ENCODE measurements around the gene HDC. TPM values are rescaled to one million over a fixed set of nuclear protein-coding genes. Genes with fewer than 3 reads are reported as not detected.

Gene HDC
- total and polyA plus RNA-seq, 2 of the 13 experiments (the other 11 are each of a cell fraction or from before 2014, with no cell fraction given) = not detected

GRCh38 chr15:50231761-50232160, 33.8 kb downstream of the HDC start:
- POLR2A ChIA-PET = no interaction called here
- ATAC-seq = no peak
- in situ Hi-C loops (cut with HindIII; ENCODE audit: extremely low pct_ligation_motif_present, low pct_unique_long_range_greater_than_20kb) = no loop called here

More at GRCh38 chr15:50231761-50232160, 33.8 kb downstream of the HDC start:
- FAIRE-seq (no peak), DNase-seq (ENCODE audit: low spot score) (no peak)
- CTCF ChIA-PET (ENCODE audit: low intra/inter-chr PET ratio, low total read pairs) = no interaction called here
- peaks cover 3 to 24% of the 10 kb centered on the region in 2 experiments; a peak in 4 of 5 replicates for H3K36me3 ChIP-seq (replicated peaks in 1 of 2; ENCODE audit: control insufficient read depth in 1 of 2, insufficient read depth in 2 of 2, low read length in 2 of 2)
- no peak overlapping the region for H3K4me3 ChIP-seq (replicated peaks in 1 of 3; ENCODE audit: insufficient read depth in 1 of 3, low read depth in 2 of 3, low read length in 3 of 3)
- no peaks in the 10 kb centered on the region for H4K20me1 ChIP-seq (ENCODE audit: insufficient read depth, low read length)
- no peaks in the 10 kb centered on the region for H3K27me3 ChIP-seq (ENCODE audit: control insufficient read depth in 1 of 2, insufficient read depth in 2 of 2, low read length in 2 of 2)
- no peaks in the 10 kb centered on the region for H3K9me3 ChIP-seq (ENCODE audit: low read length)
- intact Hi-C loops (cut with micrococcal nuclease; ENCODE audit: unreplicated experiment) = no loop called here
- peaks cover 9% of the 10 kb centered on the region for H3K4me1 ChIP-seq (ENCODE audit: insufficient read depth, low read length)
- TF ChIP-seq ZNF780A (CRISPR knock-in tag; IDR thresholded peaks at IDR 0.05) (no peak), ZNF678 (CRISPR knock-in tag; IDR thresholded peaks at IDR 0.05) (no peak), ZMAT5 (CRISPR knock-in tag; IDR thresholded peaks at IDR 0.05; ENCODE audit: borderline replicate concordance, low read depth) (no peak), HNRNPK (IDR thresholded peaks at IDR 0.05; ENCODE audit: low read depth, low read length, poor library complexity, severe bottlenecking) (no peak), POLR2A (IDR thresholded peaks at IDR 0.05; ENCODE audit: insufficient read depth in 1 of 2, low read depth in 2 of 2, low read length in 2 of 2) (no peak), ZBTB49 (CRISPR knock-in tag; IDR thresholded peaks at IDR 0.05; ENCODE audit: borderline replicate concordance) (no peak), ZBTB7A (CRISPR knock-in tag; IDR thresholded peaks at IDR 0.05) (no peak)
- no peak overlapping the region for H3K9ac ChIP-seq (ENCODE audit: insufficient read depth, low read depth, low read length)
- no peak overlapping the region for H3K4me2 ChIP-seq (ENCODE audit: low read depth, low read length)
- no peaks in the 10 kb centered on the region for H3K79me2 ChIP-seq (ENCODE audit: insufficient read depth, low read length)
- no peak overlapping the region for H2AFZ ChIP-seq (ENCODE audit: low read length)
- H3K27ac ChIP-seq (ENCODE audit: extremely low read length, insufficient read depth, low read length) = no peak overlapping the region
- BruUV-seq (replicated peaks) = no TSS peak
